GM21825 (cell line): ENCODE results near the gene HIGD2B.
"Not testable (repeated sequence)": the region's sequence is repeated elsewhere in the genome, so short reads cannot be mapped to it uniquely, and the experiment has no call there.

Experiments
- ATAC-seq: cut with Tn5 transposase; IDR thresholded peaks from one replicate; pipeline ENCODE4 v1.9.1; 2021; ENCODE audit warnings: mild to moderate bottlenecking, moderate library complexity; ENCODE audit not compliant: unreplicated experiment

HIGD2B gene, protein sequence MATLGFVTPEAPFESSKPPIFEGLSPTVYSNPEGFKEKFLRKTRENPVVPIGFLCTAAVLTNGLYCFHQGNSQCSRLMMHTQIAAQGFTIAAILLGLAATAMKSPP

DNA sequence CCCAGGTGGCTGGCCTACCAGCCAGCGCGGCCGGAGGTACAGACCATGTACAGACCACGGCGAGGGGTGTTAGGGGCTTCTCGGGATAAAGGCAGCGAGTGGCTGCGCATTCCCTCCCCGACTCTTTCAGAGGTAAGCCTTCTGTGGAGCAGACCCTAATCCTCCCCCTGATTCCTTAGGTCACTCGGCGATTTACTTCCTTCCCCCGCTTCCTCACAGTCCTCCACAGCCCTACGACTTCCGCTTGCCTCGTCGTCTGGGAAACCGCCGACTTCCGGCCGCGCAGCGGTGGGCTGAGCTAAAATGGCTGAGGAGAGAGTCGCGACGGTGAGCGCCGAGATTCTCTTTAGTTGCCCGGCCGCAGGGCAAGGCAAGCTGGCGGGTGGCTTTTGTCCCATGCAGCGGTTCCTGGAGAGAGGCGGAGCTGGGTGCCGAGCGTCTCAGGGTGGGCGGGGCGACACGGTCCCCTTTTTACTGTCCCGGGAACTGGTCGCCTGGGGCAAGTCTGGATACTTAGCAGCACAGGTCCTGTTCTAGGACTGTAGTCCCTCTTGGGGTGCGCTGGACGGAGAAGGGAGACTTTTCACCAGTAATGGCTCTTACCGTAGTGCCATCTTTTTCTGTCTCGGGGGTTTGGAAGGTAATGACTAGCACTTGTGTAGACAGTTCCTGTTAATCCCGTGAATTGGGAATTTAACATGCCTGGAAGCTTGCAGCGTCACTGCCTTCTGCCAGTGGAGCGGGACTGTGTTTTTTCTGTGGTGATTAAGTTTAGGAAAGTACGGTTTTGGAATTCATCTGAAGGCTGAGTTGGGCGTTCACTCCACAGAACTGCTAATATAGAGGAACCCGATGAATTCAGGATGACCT lies at the start of gene HIGD2B, which contains the start of gene BBS4:
TSS of gene HIGD2B (minus strand) at position 258 of the 870 bp plus-strand sequence. CDS start 9,808 bp downstream, outside the sequence.
TSS of gene BBS4 (plus strand) at position 283 of the 870 bp plus-strand sequence. CDS start at position 304, 21 bp downstream.
- peak; percentile 90 for ATAC-seq

DNA sequence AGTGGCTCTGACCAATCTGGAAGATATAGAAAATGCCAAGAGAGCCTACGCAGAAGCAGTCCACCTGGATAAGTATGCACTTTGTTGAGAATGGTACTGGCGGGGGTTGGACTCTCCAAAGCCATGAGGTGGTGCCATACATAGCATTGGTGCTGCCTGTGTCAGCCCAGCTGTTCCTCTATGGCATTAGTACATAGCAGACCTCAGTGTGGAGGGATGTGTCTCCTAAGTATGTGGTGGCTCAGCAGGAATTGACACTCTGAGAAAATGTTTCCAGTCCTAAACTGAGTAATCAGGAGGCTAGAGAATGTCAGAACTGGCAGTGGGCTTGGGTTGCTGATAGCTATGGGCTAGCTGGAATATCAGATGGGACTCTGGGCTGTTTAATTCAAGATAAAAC lies 49.1 kb upstream of the HIGD2B start:
- no peak for ATAC-seq

- ATAC-seq = no peak
Observed at GRCh38 chr15:72733941-72734738, 48.2 kb upstream of the HIGD2B start.

DNA sequence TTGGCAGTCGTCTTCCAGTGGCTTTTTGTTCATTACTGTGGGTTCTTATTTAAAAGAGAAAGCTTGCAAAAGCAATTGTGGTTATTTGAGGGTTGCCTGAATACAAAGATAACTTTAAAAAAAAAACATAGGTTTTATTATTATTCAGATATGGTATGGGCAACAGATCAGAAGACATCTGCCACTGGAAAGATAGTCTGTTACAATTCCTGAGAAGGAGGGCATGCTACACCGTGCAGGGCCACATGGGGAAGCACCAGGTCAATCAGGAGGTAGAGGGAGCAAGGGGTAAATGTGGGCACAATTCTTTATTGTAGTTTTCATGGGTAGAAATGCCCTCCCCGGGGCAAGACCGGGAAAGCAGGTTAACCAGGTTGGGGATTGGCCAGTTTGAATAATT lies 46.5 kb upstream of the HIGD2B start:
- no peak for ATAC-seq

DNA sequence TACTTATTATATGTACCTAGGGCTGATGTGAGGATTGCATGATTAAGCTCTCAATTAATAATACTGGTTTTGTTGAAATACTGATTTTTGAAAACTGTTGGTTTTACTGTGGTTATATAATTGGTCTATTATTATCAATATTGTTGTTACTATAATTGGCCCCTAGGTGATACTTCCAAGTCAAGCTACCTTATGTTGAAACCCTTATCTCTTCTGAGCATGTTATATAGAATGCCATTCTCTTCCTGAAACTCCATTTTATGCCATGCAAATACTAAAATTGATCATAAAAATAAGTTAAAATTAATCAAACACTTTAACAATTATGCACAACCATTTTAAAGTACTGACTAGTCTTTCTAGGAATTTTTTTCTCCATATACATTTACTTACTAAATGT lies 46.1 kb upstream of the HIGD2B start:
- no peak for ATAC-seq

DNA sequence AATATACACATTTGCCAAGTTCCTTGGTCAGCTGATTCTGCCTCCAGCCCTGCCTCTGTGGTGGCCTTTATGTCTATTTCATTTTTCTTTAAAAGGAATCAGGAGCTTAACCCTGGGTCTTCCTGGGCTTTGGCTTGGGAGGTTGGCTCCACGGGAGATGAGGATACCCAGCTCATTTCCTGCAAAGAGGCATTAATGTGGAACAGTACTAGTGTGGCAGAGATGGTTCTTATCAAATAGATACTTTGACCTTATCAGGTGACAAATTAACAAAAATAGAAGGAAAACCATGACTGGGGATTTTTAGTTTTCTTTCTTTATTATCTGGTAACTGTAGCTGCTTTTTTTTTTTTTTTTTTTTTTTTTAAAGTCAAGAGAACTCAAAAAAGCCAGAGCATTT lies 42.8 kb upstream of the HIGD2B start:
- no peak for ATAC-seq

- not testable (repeated sequence) for ATAC-seq
Observed at GRCh38 chr15:72728249-72728648, 42.3 kb upstream of the HIGD2B start.

- ATAC-seq = no peak
Observed at GRCh38 chr15:72727154-72727553, 41.2 kb upstream of the HIGD2B start.

GRCh38 chr15:72725851-72726250 lies 39.9 kb upstream of the HIGD2B start:
- ATAC-seq = not testable (repeated sequence)

- ATAC-seq = no peak
Observed at GRCh38 chr15:72725446-72725845, 39.5 kb upstream of the HIGD2B start.

DNA sequence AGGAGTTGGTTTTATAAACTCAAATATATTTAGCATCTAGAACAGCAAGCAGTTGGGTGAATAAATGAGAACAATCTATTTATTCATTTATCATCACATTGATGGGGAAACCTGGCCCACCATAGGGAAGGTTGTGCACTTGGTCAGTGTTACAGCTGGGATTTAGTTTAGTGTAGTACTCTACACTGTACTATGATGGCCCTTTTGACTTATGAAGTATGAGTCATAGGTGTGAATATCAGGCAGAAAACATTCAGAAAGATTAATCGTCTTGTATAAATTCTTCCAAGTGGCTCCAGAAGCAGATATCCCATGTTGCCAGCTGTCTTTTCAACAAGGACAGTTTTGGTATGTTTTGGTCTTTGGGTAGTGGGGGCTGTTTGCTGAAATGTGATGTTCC lies 38.0 kb upstream of the HIGD2B start:
- ATAC-seq = no peak

DNA sequence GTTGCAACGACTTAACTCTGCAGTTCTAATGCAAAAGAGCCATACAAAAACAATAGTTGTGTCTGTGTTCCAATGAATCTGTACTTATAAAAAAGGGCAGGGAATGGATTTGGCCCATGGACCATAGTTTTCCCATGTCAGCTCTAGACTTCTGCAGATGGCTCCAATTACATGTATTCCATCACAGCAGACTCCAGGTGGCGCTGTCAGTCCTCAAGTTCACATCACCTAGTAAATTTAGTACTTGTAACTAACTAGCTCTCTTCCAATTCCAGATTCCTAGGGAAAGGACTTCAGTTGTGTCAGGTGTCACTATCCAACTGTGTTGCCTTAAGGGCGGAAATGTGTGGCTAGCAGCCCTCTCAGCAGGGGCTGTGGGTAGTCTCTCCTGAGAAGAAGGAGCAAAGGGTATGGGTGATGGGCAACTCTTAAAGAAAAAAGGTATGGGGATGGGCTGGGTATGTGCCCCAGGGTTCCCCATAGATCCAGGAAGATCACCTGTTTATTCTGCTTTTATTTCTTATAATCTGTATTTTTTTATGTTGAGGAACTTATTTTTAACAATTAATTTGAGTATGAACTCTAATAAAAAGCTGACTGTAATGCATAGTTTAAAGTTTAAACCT lies 36.2 kb upstream of the HIGD2B start:
- ATAC-seq = no peak

- ATAC-seq = not testable (repeated sequence)
Observed at GRCh38 chr15:72708551-72709303, 22.7 kb upstream of the HIGD2B start.

DNA sequence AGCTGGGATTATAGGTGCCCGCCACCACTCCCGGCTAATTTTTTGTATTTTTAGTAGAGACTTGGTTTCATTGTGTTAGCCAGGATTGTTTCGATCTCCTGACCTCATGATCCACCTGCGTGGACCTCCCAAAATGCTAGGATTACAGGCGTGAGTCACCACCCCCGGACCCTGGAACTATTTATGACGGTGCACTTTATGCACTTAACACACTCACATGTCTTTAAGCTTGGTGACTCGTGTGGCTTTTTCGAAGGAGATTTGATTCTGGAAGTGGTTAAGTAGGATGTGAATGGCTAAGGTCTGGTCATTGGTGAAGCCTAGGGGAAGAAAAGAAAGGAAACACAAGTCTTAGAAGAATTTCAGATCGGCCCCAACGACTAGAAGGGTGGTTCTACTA lies 20.3 kb upstream of the HIGD2B start:
- ATAC-seq = no peak

GRCh38 chr15:72700076-72700475 lies 14.1 kb upstream of the HIGD2B start:
- ATAC-seq = no peak

DNA sequence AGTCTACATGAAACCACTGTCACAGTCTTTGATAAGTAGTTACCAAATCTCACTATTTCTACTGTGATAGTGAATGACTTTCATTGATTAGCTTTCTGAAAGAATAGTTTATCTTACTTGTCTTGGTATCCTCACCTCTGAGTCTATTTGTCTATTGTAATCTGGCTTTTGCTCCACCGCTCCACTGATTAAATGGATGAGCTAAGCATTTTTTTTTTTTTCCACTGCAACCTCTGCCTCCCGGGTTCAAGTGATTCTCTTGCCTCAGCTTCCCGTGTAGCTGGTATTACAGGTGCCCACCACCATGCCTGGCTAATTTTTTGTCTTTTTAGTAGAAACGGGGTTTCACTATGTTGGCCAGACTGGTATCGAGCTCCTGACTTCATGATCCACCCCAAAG lies 13.0 kb upstream of the HIGD2B start:
- no peak for ATAC-seq

DNA sequence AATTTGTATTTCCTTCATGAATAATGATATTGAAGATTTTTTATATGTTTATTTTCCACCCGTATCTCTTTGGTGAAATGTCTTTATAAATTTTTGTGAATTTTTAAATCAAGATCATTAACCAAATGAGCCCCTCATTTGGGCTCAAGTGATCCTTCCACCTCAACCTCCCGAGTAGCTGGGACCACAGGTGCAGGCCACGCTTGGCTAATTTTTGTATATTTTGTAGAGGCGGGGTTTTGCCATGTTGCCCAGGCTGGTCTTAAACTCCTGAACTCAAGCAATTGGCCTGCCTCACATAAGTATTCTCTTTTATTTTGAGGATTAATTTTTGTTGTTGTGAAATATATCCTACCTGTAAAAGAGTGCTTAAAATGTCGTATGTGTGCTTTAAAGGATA lies 5.0 kb upstream of the HIGD2B start:
- ATAC-seq = no peak

- ATAC-seq = no peak
Observed at GRCh38 chr15:72688697-72689096, 2.7 kb upstream of the HIGD2B start.

DNA sequence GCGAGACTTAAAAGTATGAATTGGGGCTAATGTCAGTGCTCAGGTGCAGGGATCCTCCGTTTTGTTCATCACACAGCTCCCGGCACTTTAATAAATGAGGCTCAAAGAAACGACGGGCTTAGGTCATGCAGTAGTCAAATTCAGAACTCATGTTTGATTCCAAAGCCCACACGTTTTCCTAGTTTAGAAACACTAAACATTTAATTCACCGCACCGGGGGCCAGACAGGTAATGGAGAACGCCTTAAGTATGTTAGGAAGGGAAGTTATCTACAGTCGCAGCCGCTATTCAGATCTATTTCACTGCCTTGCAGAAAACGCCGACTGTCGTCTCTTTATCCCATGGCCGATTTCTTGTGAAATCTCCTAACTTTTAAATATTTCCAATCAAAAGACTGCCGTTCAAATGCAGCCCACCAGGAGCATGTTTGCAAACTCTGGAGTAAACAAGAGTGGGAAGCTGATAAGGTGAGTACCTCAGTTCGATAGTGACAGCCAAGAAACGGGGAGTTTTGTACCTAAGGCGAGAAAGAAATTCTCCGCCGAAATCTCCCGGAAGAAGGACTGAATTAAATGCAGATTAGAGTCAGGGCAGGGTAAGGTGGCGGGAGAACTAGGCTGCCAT lies 569 bp downstream of the HIGD2B start:
- ATAC-seq = peak; percentile 3

- no peak for ATAC-seq
Observed at GRCh38 chr15:72682772-72683171, 3.2 kb downstream of the HIGD2B start.
